Esophagus muscularis mucosa (tissue), 3 donors: ENCODE measurements around the gene DHRS7C.

ENCODE experiments used
- POLR2AphosphoS5 ChIP-seq, 2 donors: sonication (generic); formaldehyde crosslinking; IDR thresholded peaks; one replicate each; pipeline ENCODE4 v1.6.1; 2017; ENCODE audit warnings: antibody characterized with exemption in 2 of 2
- TF ChIP-seq, protein P1 (sequence below), 3 experiments: fragments of 200-600 bp in 2 of 3; fragments of 450-650 bp in 1 of 3; sonication (generic) in 2 of 3; IDR thresholded peaks; one replicate each; pipeline ENCODE4 v1.5.1; 2017 to 2019; ENCODE audit warnings: antibody characterized with exemption in 3 of 3, mild to moderate bottlenecking in 2 of 3, moderate library complexity in 1 of 3

DNA sequence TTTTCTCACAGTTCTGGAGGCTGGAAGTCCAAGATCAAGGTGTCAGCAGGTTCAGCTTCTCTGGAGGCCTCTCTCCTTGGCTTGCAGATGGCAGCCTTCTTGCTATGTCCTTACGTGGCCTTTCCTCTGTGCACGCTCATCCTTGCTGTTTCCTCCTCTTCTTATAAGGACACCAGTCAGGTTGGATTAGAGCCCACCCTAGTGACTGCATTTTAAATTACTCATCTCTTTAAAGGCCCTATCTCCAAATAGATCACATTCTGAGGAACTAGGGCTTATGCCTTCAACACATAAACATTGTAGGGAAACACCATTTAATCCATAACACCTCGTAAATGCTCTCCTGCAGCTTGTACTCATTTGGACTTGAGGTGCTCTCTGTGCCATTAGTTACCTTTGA lies 36.3 kb downstream of the DHRS7C start:
- TF ChIP-seq, protein P1, sequence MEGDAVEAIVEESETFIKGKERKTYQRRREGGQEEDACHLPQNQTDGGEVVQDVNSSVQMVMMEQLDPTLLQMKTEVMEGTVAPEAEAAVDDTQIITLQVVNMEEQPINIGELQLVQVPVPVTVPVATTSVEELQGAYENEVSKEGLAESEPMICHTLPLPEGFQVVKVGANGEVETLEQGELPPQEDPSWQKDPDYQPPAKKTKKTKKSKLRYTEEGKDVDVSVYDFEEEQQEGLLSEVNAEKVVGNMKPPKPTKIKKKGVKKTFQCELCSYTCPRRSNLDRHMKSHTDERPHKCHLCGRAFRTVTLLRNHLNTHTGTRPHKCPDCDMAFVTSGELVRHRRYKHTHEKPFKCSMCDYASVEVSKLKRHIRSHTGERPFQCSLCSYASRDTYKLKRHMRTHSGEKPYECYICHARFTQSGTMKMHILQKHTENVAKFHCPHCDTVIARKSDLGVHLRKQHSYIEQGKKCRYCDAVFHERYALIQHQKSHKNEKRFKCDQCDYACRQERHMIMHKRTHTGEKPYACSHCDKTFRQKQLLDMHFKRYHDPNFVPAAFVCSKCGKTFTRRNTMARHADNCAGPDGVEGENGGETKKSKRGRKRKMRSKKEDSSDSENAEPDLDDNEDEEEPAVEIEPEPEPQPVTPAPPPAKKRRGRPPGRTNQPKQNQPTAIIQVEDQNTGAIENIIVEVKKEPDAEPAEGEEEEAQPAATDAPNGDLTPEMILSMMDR (IDR thresholded peaks at IDR 0.05), result no peak
- TF ChIP-seq POLR2AphosphoS5 (IDR thresholded peaks at IDR 0.05), result no peak
